GM21447 (cell line): ENCODE measurements around the gene TMIE.
"Not testable (repeated sequence)": the region's sequence is repeated elsewhere in the genome, so short reads cannot be mapped to it uniquely, and the experiment has no call there.

ENCODE experiments used
- ATAC-seq: cut with Tn5 transposase; IDR thresholded peaks from one replicate; pipeline ENCODE4 v1.9.1; 2021; ENCODE audit not compliant: unreplicated experiment

TMIE gene

GRCh38 chr3:46682974-46683373 is 18.2 kb upstream of the TMIE start:
- ATAC-seq: no peak

GRCh38 chr3:46684891-46685290 is 16.3 kb upstream of the TMIE start:
- no peak for ATAC-seq

GRCh38 chr3:46685446-46685845 is 15.7 kb upstream of the TMIE start:
- ATAC-seq: no peak

GRCh38 chr3:46690798-46691197 is 10.4 kb upstream of the TMIE start:
- ATAC-seq: no peak

GRCh38 chr3:46692566-46692990 is 8.6 kb upstream of the TMIE start:
- ATAC-seq: no peak

- no peak for ATAC-seq
Measured at GRCh38 chr3:46693038-46693891, 7.9 kb upstream of the TMIE start, which contains the start of gene ALS2CL. ALS2CL (minus strand) TSS chr3:46693679; CDS start chr3:46689440, 4,239 bp downstream.

- ATAC-seq: no peak
Measured at GRCh38 chr3:46693892-46694226, 7.3 kb upstream of the TMIE start.

- ATAC-seq: no peak
Measured at GRCh38 chr3:46694520-46694919, 6.7 kb upstream of the TMIE start.

- no peak for ATAC-seq
Measured at GRCh38 chr3:46695177-46695961, 5.8 kb upstream of the TMIE start.

GRCh38 chr3:46695962-46696894 is 5.0 kb upstream of the TMIE start:
- ATAC-seq: no peak

GRCh38 chr3:46699676-46700523 is 1.3 kb upstream of the TMIE start:
- ATAC-seq: no peak

- ATAC-seq: no peak
Measured at GRCh38 chr3:46700772-46701171, 420 bp upstream of the TMIE start.

GRCh38 chr3:46702246-46703012 is 1.2 kb downstream of the TMIE start:
- ATAC-seq: no peak

- ATAC-seq: no peak
Measured at GRCh38 chr3:46703013-46703520, 1.9 kb downstream of the TMIE start.

- ATAC-seq: not testable (repeated sequence)
Measured at GRCh38 chr3:46704346-46704745, 3.2 kb downstream of the TMIE start.

GRCh38 chr3:46705022-46705530 is 3.9 kb downstream of the TMIE start:
- peak; percentile 46 for ATAC-seq

- no peak for ATAC-seq
Measured at GRCh38 chr3:46705751-46706552, 4.8 kb downstream of the TMIE start.
